Right lobe of liver (tissue), 4 donors: Measurements from ENCODE around the gene TRIM24.

Source experiments
- POLR2A ChIP-seq: fragments of 450-650 bp; IDR thresholded peaks from one replicate; pipeline ENCODE4 v1.6.1; 2017; ENCODE audit warnings: antibody characterized with exemption, mild to moderate bottlenecking
- TF ChIP-seq, protein P1 (sequence below), 4 donors: fragments of 200-600 bp in 3 of 4; fragments of 450-650 bp in 1 of 4; IDR thresholded peaks; one replicate each; pipeline versions ENCODE4 v1.5.1 to v1.8.0; 2016 to 2022; ENCODE audit warnings: antibody characterized with exemption in 4 of 4, mild to moderate bottlenecking in 2 of 4
- donor health status: DM: no; HTN: no; CAD: no.
- donor health status: DM: no; HTN: no; CAD: no.
- donor health status: DM: no; HTN: yes; CAD: no.

DNA sequence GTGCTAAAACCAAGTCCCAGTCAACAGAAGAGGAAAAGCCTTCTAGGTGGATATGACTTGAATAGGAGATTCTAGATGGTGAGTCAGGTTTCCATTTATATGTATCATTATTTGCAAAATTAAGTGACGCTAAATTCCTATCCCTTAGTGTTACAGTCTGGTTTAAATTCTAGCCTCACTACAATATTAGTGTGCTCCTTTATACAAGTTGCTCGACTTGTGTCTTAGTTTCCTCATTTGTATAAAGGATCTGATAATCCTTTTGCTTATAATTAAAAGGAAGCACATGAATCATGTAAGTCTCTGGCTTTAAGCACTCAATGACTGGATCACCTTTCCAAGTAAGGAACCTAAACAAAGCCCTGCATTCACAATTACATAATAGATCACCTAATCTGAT, 135.4 kb downstream of the TRIM24 start:
- no peak for TF ChIP-seq POLR2A
- TF ChIP-seq, protein P1, sequence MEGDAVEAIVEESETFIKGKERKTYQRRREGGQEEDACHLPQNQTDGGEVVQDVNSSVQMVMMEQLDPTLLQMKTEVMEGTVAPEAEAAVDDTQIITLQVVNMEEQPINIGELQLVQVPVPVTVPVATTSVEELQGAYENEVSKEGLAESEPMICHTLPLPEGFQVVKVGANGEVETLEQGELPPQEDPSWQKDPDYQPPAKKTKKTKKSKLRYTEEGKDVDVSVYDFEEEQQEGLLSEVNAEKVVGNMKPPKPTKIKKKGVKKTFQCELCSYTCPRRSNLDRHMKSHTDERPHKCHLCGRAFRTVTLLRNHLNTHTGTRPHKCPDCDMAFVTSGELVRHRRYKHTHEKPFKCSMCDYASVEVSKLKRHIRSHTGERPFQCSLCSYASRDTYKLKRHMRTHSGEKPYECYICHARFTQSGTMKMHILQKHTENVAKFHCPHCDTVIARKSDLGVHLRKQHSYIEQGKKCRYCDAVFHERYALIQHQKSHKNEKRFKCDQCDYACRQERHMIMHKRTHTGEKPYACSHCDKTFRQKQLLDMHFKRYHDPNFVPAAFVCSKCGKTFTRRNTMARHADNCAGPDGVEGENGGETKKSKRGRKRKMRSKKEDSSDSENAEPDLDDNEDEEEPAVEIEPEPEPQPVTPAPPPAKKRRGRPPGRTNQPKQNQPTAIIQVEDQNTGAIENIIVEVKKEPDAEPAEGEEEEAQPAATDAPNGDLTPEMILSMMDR (IDR thresholded peaks at IDR 0.05): no peak
